ENCODE measurements around the gene SLC10A7. TPM values are rescaled to one million over a fixed set of nuclear protein-coding genes. Genes with fewer than 3 reads are reported as not detected.

Gene SLC10A7
- total RNA-seq, 2 experiments from 2014 or later: 14.2 to 16.6 TPM

DNA sequence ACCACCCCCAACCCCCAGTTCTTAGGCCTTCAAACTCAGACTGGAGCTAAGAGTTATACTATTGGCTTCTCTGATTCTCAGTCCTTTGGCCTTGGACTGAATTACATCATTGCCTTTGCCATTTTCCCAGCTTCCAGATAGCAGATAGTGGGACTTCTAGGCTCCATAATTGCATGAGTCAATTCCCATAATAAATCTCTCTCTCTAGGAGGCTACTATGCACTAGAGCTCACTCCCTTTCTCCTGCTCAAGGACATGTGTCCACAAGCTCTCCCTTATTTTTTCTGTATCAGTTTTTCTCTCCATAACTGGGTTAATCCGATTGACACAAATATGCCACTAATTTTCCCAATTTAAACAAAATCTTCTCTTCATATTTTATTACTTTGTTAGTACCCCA lies 204.0 kb downstream of the SLC10A7 start:
- H3K9me3 Mint-ChIP-seq (ENCODE audit: insufficient read depth): no peaks in the 10 kb centered on the region
- ATAC-seq: no peak
- ChIA-PET CTCF (no interaction called here), POLR2A (no interaction called here)
- no peaks in the 10 kb centered on the region for H3K27me3 Mint-ChIP-seq (ENCODE audit: low read depth)
- DNase-seq: no peak
- H3K36me3 Mint-ChIP-seq (ENCODE audit: low read depth): peaks cover 1% of the 10 kb centered on the region
- no peak overlapping the region for H3K27ac Mint-ChIP-seq
- no peaks in the 10 kb centered on the region for H3K4me1 Mint-ChIP-seq (ENCODE audit: low read depth)
- H3K4me3 Mint-ChIP-seq: no peak overlapping the region

DNA sequence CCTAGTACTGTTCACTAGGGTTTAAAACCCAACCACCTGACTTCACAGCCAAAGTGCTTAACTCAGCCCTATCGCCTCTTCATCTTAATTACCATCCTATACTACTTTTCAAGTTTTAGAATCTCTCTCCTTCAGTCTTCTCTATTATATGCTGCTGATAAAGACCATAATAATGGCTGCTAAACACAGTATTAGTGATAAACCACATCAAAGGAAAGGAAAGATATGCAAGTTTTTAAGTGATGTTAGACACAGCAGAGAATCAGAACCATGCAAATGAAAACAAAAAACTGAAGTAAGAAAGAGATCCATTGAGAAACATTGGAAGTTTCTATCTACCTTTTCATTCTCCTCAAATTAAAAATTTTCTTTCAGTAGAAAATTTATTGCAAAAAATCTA lies 206.6 kb downstream of the SLC10A7 start:
- Mint-ChIP-seq H3K9me3 (ENCODE audit: insufficient read depth) (no peaks in the 10 kb centered on the region), H3K27ac (no peak overlapping the region), H3K27me3 (ENCODE audit: low read depth) (no peaks in the 10 kb centered on the region), H3K36me3 (ENCODE audit: low read depth) (no peaks in the 10 kb centered on the region), H3K4me3 (no peak overlapping the region), H3K4me1 (ENCODE audit: low read depth) (no peaks in the 10 kb centered on the region)
- DNase-seq (no peak), ATAC-seq (no peak)
- ChIA-PET POLR2A (no interaction called here), CTCF (no interaction called here)

DNA sequence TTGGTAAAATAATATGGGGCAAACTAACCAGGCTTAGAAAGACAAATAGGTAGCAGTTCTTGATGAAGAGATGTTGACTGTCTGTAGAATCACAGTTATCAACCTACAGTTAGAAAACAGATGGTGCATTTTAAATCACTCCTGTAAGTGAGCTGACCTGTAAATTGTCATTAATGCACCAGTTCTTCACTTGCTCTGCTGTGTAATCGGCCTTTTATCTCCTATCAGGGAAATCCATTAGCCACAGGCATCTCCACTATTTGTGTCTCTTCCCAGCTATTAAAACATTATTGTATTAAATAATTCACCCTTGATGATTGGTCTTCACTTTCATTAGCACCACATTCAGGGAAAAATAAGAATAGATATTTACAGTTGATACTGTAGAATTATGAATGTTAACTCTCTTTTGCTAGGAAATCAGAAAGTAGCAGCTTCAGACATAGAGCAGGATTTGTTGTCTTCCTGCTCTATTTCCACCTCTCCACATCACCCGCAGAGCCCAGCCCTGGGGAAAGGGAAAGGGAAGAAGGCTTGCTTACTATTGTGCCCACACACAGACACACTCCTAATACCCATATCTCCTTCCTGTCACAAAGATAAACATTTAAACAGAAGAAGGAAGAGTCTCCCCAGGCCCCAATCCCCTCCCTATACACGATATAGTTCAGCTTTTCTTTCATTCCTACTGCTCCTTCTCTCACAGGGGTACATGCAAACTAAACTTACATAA lies 210.3 kb downstream of the SLC10A7 start:
- no peak for ATAC-seq
- CTCF ChIA-PET: interaction anchor here (0.5 kb wide), 1 partner anchor 785 kb away, joined by 3 read pairs; no protein-coding TSS in a partner anchor

DNA sequence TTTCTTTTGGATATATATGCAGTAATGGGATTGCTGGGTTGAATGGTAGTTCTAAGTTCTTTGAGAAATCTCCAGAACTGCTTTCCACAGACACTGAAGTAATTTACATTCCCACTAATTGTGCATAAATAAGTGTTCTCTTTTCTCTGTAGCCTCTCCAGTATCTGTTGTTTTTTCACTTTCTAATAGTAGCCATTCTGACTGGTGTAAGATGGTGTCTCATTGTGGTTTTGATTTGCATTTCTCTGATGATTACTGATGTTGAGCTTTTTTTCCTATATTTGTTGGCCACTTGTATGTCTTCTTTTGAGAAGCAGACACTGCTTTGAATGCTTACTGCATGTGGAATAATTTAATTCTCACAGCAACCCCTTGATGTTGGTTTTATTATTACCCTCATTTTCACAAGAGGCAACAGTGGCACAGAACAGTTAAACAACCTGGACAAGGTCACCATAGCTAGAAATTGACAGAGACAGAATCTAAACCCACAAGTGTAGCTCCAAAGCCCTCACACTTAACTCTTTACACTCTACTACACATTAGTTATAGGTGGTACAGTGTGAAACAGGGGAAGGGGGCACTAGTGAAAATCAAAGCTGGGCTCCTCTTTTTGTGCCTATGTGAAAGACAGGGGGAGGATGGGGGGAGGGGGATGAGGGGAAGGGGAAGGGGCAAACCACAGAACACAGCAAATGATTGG lies 211.3 kb downstream of the SLC10A7 start:
- no peaks in the 10 kb centered on the region for H3K9me3 Mint-ChIP-seq (ENCODE audit: insufficient read depth)
- H3K36me3 Mint-ChIP-seq (ENCODE audit: low read depth): no peaks in the 10 kb centered on the region
- CTCF ChIA-PET: no interaction called here
- POLR2A ChIA-PET: no interaction called here
- H3K4me1 Mint-ChIP-seq (ENCODE audit: low read depth): no peaks in the 10 kb centered on the region
- no peak overlapping the region for H3K4me3 Mint-ChIP-seq
- ATAC-seq (no peak), DNase-seq (no peak)
- no peak overlapping the region for H3K27ac Mint-ChIP-seq
- H3K27me3 Mint-ChIP-seq (ENCODE audit: low read depth): no peaks in the 10 kb centered on the region

More for the DNA sequence above, 210.3 kb downstream of the SLC10A7 start:
- no peak for DNase-seq
- Mint-ChIP-seq H3K27me3 (ENCODE audit: low read depth) (no peaks in the 10 kb centered on the region), H3K36me3 (ENCODE audit: low read depth) (no peaks in the 10 kb centered on the region), H3K27ac (no peak overlapping the region), H3K4me1 (ENCODE audit: low read depth) (no peaks in the 10 kb centered on the region), H3K9me3 (ENCODE audit: insufficient read depth) (no peaks in the 10 kb centered on the region), H3K4me3 (no peak overlapping the region)
- POLR2A ChIA-PET: no interaction called here

DNA sequence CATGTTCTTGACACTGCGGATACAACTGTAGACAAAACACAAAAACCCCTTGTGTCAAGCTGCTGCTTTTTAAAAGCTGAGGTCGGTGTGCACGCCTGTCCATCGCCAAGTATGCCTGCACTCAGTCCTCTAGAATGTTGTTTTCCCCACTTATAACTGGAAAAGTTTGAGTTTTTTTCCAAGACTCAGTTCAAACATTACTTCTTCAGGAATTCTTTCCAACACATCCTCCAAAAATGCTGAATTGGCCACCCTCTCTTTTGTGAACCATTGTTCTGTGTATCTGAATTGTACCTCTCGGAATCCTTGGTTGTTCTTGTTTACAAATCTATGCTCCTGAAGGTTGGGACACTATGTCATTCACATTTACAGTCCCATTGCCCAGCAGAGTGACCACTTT lies 212.8 kb downstream of the SLC10A7 start:
- no peaks in the 10 kb centered on the region for H3K4me1 Mint-ChIP-seq (ENCODE audit: low read depth)
- H3K27me3 Mint-ChIP-seq (ENCODE audit: low read depth): no peaks in the 10 kb centered on the region
- H3K4me3 Mint-ChIP-seq: no peak overlapping the region
- ATAC-seq: no peak
- H3K36me3 Mint-ChIP-seq (ENCODE audit: low read depth): peaks cover 4% of the 10 kb centered on the region
- DNase-seq: no peak
- ChIA-PET POLR2A (no interaction called here), CTCF (no interaction called here)
- no peak overlapping the region for H3K27ac Mint-ChIP-seq
- H3K9me3 Mint-ChIP-seq (ENCODE audit: insufficient read depth): no peaks in the 10 kb centered on the region

DNA sequence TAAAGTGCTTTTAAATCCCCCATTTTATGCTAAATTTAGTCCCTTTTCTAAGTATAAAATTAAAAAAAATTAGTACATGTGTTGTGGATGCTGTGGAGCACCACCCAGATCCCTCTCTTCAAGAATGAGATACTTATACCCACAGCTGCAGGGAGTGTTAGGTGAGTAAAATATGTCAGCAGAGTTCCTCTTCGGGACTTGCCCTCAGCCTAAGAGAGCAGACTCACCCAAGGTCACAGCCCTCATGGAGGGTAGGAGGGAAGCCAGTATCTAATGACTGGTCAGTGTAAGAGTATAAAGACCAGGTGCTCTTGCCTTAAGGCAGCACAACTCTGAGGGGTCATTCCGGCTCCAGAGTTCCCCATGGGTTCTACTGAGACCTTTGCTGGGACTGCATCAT lies 218.9 kb downstream of the SLC10A7 start:
- no peak overlapping the region for H3K4me3 Mint-ChIP-seq
- no peaks in the 10 kb centered on the region for H3K9me3 Mint-ChIP-seq (ENCODE audit: insufficient read depth)
- H3K36me3 Mint-ChIP-seq (ENCODE audit: low read depth): peaks cover 4% of the 10 kb centered on the region
- H3K27me3 Mint-ChIP-seq (ENCODE audit: low read depth): no peaks in the 10 kb centered on the region
- ChIA-PET CTCF (no interaction called here), POLR2A (no interaction called here)
- DNase-seq (no peak), ATAC-seq (no peak)
- no peak overlapping the region for H3K27ac Mint-ChIP-seq
- H3K4me1 Mint-ChIP-seq (ENCODE audit: low read depth): no peaks in the 10 kb centered on the region

DNA sequence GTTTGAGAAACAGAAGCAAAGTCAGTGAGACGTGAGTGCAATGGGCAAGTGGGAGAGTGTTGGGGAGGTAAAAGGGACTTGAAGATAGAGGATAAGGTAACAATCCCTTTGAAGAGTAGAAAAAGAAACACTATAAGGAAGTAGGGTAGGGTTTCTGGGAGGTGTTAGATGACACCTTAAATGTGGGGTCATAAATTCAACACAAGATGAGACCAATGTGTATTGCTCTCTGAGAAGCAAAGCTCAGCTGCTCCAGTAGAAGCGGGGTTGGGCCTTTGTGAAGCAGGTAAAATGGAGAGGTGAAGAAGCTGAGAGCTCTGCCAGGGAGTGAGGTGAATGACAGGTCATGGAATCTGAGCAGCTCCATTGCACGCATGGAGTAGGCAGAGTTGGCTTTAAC lies 222.1 kb downstream of the SLC10A7 start:
- Mint-ChIP-seq H3K4me3 (no peak overlapping the region), H3K27me3 (ENCODE audit: low read depth) (no peaks in the 10 kb centered on the region), H3K9me3 (ENCODE audit: insufficient read depth) (no peaks in the 10 kb centered on the region), H3K4me1 (ENCODE audit: low read depth) (no peaks in the 10 kb centered on the region), H3K36me3 (ENCODE audit: low read depth) (peaks cover 4% of the 10 kb centered on the region), H3K27ac (no peak overlapping the region)
- ChIA-PET POLR2A (no interaction called here), CTCF (no interaction called here)
- no peak for DNase-seq
- no peak for ATAC-seq

DNA sequence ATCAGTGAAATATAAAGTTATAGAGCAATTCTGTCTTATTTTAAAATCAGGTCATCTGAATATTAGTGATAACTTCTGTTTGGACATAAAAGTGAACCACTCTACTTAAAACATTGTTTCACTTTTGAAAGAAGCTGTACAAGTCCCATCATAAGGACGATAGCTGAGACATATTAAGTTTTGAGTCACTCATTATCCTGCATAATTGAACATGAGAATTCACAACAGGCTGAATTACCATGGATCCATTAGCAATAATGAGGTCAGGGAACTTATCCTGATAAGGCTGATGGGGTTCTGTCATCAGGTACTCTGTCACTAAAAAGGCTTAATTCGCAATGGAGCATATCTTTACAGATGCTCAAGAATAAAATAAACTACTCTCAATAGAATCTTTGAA lies 227.0 kb downstream of the SLC10A7 start:
- CTCF ChIA-PET: no interaction called here

DNA sequence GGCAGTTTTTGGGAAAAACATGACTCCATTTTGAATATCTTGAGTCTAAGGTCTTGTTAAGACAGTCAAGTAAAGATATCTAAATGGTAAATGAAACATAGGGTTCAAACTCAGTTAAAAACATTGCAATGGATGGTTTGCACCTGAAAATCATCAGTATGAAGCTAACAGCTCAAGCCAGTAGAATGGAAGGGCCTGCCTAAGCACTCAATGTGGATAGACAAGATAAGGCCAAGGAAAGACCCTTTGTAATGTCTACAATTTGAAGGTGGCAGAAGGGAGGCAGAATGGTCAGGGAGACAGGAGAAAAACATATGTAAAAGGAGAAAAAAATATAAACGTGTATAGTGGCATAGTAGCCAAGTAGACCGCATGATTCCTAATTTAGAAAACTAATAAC lies 229.2 kb downstream of the SLC10A7 start:
- H3K27ac Mint-ChIP-seq: no peak overlapping the region
- no peaks in the 10 kb centered on the region for H3K27me3 Mint-ChIP-seq (ENCODE audit: low read depth)
- peaks cover 7% of the 10 kb centered on the region for H3K36me3 Mint-ChIP-seq (ENCODE audit: low read depth)
- no peak overlapping the region for H3K4me3 Mint-ChIP-seq
- POLR2A ChIA-PET: no interaction called here
- ATAC-seq (no peak), DNase-seq (no peak)
- no peaks in the 10 kb centered on the region for H3K9me3 Mint-ChIP-seq (ENCODE audit: insufficient read depth)
- CTCF ChIA-PET: no interaction called here
- no peaks in the 10 kb centered on the region for H3K4me1 Mint-ChIP-seq (ENCODE audit: low read depth)

More for the DNA sequence above, 227.0 kb downstream of the SLC10A7 start:
- Mint-ChIP-seq H3K4me3 (no peak overlapping the region), H3K36me3 (ENCODE audit: low read depth) (peaks cover 7% of the 10 kb centered on the region), H3K27ac (no peak overlapping the region), H3K27me3 (ENCODE audit: low read depth) (no peaks in the 10 kb centered on the region), H3K4me1 (ENCODE audit: low read depth) (no peaks in the 10 kb centered on the region), H3K9me3 (ENCODE audit: insufficient read depth) (no peaks in the 10 kb centered on the region)
- no peak for ATAC-seq
- POLR2A ChIA-PET: no interaction called here
- DNase-seq: no peak

DNA sequence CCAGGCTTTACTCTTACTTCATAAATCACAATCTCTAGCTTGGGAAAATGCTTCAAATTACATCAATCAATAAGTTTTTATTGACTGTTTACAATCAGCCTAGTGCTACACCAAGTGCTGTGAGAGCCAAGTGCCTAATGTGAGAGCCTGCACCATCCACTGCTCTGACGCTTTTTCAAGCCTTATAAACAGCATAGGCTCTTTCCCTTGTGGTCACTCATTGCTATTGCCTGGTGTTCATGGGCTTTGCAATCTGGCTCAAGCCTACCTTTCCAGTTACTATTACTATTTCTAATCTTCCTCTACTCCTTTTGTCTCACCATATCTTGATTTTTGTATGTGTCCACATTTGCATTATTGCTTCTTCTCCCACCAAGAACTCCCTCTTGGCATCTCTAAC lies 230.4 kb downstream of the SLC10A7 start:
- DNase-seq: no peak
- Mint-ChIP-seq H3K27me3 (ENCODE audit: low read depth) (no peaks in the 10 kb centered on the region), H3K9me3 (ENCODE audit: insufficient read depth) (no peaks in the 10 kb centered on the region), H3K4me3 (no peak overlapping the region), H3K4me1 (ENCODE audit: low read depth) (no peaks in the 10 kb centered on the region), H3K27ac (no peak overlapping the region), H3K36me3 (ENCODE audit: low read depth) (peaks cover 7% of the 10 kb centered on the region)
- no peak for ATAC-seq
- CTCF ChIA-PET: no interaction called here
- POLR2A ChIA-PET: no interaction called here

DNA sequence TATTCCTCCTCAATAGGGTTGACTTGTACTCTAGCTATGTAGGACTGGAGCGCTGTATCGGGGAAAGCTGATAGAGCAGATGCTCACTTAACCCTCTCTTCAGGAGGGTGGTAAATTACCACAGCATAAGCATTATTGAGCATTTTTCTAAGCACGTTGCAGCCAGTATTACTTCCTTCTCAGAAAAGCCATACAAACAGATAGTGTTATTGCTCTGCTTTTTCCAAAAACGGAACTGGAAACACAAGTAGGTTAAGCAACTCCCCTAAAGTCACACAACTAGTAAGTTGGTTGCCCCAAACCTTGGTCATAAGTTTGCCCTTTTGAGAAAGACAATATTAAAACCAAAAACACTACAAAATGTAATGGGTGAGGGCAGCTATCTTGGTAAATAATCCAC lies 233.5 kb downstream of the SLC10A7 start:
- no peak overlapping the region for H3K27ac Mint-ChIP-seq
- ATAC-seq (no peak), DNase-seq (no peak)
- H3K4me3 Mint-ChIP-seq: no peak overlapping the region
- ChIA-PET CTCF (no interaction called here), POLR2A (no interaction called here)
- no peaks in the 10 kb centered on the region for H3K9me3 Mint-ChIP-seq (ENCODE audit: insufficient read depth)
- H3K27me3 Mint-ChIP-seq (ENCODE audit: low read depth): no peaks in the 10 kb centered on the region
- peaks cover 7% of the 10 kb centered on the region for H3K36me3 Mint-ChIP-seq (ENCODE audit: low read depth)
- H3K4me1 Mint-ChIP-seq (ENCODE audit: low read depth): no peaks in the 10 kb centered on the region

DNA sequence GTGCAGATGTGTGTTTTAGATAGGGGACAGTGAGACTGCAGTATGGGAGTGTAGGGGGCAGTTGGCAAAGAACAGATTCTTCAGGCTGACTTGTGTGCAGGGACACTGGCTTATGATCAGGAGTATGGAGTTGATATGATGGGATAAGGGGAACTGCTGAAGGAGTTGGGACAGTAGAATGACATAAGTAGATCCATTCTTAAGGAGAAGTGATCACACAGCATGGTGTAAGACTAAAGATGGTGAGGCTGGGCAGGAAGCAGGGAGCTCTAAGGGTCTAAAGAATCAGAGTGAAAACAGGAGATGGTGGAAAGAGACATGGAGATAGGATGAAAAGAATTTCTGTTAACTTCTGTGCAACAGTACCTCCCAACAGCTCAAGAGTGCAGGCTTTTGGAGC lies 236.7 kb downstream of the SLC10A7 start:
- H3K36me3 Mint-ChIP-seq (ENCODE audit: low read depth): no peaks in the 10 kb centered on the region
- CTCF ChIA-PET: no interaction called here
- H3K4me3 Mint-ChIP-seq: no peak overlapping the region
- H3K27me3 Mint-ChIP-seq (ENCODE audit: low read depth): no peaks in the 10 kb centered on the region
- DNase-seq (no peak), ATAC-seq (no peak)
- H3K4me1 Mint-ChIP-seq (ENCODE audit: low read depth): no peaks in the 10 kb centered on the region
- POLR2A ChIA-PET: no interaction called here
- no peak overlapping the region for H3K27ac Mint-ChIP-seq
- no peaks in the 10 kb centered on the region for H3K9me3 Mint-ChIP-seq (ENCODE audit: insufficient read depth)

Measured in activated CD8-positive, alpha-beta T cell treated with anti-CD3 and anti-CD28 coated beads, Interleukin-2, amount 10 ng/mL, durations not matched to agents 7 days and 5 days (primary cell).